Fibroblast of skin of right biceps (primary cell): ENCODE data around the gene APLP2.
"Not testable (repeated sequence)": the region's sequence is repeated elsewhere in the genome, so short reads cannot be mapped to it uniquely, and the experiment has no call there.

Source experiments
- DNase-seq: peaks from one replicate; pipeline ENCODE4 v3.0.0-alpha.2; 2013

Gene APLP2

GRCh38 chr11:130151196-130151595 lies 81.5 kb downstream of the APLP2 start:
- DNase-seq, result no peak

DNA sequence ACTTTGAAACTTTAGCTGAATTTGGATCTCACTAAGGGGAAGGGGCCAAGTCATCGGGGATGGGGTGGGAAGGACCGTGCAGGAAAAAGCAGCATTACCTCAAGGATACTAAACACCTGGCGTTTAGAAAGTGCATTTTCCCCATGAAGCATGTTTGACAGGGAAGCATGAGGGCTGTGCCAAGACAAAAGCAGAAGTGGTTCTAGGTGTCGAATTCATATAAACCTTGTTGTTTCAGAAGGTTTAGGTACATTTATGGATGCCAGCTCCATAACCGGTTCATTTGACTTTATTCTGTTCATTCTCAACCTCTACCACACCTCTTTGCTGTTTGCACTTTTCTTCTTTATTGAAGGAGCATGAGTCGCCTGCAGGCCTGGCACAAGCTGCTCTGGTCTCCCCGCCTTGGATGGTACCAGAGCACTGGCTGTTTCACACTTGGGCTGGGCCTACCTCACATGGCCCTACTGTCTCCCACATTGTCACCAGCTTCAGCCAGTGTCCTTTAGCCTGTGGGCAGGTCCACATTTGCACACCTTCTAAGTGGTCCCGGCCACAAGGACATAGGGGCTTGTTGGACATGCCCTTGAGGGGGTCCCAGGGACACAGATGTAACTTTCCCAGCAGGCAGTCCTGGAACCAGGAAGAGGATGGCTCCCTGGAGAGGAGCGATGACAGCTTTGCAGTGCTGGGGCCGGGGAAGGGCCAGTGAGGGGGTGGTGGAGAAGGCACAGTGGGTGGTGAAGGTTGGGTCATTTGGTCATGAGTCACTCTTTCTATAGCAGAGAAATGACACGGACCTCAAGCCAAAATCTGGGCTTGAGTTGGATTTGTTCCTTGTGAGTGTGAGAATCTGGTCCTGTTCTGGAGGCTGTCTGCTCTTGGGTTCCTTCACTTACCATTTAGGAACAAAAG lies 86.7 kb downstream of the APLP2 start:
- DNase-seq, result peak; percentile 47

GRCh38 chr11:130157101-130157500 lies 87.4 kb downstream of the APLP2 start:
- DNase-seq, result peak; percentile 19

- no peak for DNase-seq
Observed at GRCh38 chr11:130157840-130158239, 88.1 kb downstream of the APLP2 start.

DNA sequence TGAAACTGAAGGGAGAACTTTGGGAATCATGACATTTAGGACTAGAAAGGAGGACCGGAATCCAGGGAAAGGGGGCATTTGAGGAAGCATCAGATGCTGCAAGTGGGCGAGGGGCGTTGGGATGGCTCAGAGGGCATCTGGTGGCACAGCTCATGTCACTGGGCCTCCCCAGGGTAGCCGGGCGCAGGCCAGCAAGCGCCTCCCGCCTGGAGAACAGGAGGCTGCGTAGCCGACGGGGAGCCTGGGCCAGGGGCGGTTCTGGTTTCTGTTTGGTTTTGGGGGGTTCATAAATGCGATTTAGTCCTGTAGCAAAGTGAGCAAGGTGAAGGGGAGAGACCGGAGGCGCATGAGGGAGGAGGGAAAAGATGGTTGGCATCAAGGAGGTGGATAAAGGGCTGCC lies 89.4 kb downstream of the APLP2 start:
- DNase-seq, result no peak

DNA sequence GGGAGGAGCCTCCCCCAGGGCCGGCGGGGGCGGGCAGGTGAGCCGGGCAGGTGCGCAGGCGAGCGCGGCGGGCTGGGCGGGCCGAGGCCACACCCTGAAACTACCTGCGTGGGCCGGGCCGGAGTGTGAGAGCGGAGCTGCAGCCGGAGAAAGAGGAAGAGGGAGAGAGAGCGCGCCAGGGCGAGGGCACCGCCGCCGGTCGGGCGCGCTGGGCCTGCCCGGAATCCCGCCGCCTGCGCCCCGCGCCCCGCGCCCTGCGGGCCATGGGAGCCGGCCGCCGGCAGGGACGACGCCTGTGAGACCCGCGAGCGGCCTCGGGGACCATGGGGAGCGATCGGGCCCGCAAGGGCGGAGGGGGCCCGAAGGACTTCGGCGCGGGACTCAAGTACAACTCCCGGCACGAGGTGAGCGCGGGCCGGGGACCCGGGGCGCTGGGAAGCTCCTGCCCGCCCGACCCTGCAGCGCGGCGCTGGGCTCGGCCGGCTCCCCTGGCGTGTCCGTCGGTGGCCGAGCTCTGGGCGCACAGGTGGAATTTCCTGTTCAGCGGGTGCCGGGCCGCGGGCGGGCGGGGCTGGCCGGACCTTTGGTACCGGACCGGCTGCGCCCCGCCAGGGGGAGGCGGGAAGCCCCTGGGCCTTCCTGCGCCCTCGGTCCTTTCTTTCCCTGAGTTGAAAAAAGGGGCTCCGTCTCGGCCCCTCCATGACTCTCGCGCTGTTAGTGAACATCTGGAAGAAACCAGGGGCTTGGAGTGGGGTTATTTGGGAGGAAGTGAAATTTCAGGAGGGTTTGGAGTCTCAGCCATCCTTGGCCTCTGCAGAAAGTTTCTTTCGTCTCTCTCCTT lies 90.2 kb downstream of the APLP2 start, which contains the start of gene ST14:
TSS of gene ST14 (plus strand) at position 126 of the 841 bp plus-strand sequence. CDS start at position 324, 198 bp downstream.
- no peak for DNase-seq

DNA sequence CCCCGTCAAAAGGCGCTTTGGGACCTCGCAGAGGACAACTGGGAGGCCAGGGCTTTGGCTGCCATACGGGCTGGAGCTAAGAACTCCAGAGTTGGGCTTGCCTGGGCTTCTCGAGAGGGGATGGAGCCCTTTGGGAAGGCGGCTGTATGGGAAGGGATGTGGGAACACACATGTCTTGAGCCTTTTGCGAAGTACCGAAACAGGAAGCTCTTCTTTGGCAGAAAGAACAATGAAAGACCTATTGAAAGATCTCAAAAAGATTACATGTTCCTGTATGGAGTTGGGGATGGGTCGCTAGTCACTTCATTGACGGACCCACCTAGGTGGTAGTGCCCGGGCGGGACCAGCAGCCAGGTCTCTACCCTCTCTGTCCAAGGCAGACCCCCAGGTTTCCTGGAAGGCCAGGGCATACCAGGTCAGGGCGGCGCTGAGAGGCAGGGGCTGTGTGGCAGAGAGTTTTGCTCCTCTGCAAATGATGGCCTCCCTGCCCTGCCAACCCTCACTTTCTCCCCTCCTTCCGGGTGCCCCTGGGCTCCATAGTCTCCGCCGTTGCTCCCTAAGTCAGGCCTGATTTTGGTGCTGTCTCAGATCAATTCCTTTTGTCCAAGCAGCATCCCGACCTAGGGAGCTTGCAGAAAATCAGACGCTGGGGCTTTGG lies 90.9 kb downstream of the APLP2 start:
- no peak for DNase-seq

DNA sequence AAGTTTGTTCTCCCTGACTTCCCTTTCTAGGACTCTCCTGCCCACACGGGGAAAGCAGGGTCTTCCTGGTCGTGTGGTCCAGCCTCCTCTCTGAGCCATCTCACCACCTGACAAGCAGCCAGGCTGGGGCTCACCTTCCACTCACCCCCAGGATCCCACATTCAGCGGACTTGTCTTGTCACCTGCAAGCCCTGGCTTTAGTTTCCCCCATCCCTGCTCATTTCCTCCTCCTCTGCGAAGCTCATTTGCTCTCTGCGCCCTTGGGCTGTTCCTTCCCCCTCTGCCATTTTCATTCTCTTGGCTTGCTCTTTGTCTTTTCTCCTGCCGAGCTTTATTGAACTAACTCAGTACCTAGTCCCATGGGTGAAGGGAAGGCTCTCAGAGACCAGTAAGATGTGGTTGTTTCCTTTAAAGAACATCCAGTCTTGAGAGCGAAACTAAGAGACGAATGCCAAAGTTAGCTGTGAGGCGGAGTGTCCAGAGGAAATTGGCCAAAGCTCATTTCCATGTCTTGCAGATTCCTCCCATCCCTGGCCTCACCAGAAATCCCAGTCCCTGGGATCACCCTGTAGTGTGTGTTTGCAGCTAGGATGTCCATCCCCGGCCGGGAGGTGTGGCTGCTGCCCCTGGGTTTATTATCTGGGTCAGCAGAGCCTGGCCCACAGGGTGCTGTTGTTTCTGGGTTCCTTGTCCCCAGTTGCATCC lies 91.9 kb downstream of the APLP2 start:
- DNase-seq, result no peak

DNA sequence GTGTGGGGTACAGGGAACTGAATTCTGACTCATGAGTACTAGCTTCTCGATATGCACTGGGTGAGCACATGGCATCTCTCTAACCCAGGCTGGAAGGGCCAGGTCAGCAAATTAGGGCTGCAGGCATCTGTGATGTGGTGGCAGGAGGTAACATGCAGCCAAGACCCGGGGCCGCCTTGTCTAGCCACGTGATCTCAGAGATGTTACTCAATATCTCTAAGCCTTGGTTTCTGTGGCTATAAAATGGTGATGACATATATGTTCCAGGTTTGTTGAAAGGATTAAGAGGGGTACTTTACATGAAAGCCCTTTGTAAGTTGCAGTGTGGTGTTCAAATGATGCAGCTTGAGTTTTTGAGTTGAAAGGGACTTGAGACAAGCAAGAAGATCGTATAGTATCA lies 93.0 kb downstream of the APLP2 start:
- DNase-seq, result peak; percentile 37

DNA sequence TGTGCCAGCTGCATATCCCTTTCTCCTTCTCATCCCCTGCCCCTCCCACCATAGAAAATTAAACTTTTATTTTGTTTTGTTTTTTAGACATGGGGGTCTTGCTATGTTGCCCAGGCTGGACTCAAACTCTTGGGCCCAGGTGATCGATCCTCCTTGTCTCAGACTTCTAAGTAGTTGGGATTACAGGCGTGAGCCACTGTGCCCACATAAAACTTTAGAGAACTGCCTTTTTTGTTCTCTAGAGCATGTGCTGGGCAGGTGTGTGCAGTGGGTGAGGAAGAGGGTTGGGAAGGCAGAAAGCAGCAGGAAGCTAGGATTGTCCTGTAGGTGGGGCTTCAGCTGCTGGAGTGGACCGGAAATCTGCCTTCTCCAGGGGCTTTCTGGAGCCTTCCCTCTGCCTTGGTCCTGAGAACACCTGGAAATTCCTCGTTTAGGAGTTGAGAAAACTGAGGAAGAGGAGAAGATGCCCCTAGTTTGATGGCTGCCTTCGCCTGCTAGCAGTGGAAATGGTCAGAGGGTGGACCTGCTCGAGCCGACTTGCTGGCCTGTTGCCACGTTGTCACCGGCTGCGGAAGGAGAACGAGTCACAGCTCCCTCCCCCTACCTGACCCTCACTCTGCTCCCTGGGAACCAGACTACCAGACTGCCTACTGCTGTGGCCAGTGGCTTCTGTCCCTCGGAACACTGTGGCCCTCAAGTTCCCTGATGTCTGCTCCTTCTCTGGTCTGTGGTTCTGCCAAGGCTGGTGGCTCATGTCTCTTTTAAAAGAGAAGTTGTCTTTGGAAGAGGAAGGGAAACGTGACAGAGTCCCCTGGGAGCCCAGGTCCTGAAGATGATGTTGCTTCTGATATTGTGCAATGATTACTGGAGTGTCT lies 93.9 kb downstream of the APLP2 start:
- DNase-seq, result no peak

DNA sequence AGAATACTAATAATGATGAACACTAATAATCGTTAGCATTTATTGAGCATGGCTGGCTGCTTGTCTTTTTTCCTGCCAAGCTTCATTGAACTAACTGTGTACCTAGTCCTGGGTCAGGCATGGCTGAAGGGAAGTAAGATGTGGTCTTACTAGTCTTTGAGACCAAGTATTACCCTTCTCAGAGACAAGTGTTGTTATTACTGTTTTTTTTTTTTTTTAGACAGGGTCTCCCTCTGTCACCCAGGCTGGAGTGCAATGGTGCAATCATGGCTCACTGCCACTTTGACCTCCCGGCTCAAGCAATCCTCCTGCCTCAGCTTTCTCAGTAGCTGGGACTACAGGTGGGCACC lies 94.5 kb downstream of the APLP2 start:
- DNase-seq, result no peak

DNA sequence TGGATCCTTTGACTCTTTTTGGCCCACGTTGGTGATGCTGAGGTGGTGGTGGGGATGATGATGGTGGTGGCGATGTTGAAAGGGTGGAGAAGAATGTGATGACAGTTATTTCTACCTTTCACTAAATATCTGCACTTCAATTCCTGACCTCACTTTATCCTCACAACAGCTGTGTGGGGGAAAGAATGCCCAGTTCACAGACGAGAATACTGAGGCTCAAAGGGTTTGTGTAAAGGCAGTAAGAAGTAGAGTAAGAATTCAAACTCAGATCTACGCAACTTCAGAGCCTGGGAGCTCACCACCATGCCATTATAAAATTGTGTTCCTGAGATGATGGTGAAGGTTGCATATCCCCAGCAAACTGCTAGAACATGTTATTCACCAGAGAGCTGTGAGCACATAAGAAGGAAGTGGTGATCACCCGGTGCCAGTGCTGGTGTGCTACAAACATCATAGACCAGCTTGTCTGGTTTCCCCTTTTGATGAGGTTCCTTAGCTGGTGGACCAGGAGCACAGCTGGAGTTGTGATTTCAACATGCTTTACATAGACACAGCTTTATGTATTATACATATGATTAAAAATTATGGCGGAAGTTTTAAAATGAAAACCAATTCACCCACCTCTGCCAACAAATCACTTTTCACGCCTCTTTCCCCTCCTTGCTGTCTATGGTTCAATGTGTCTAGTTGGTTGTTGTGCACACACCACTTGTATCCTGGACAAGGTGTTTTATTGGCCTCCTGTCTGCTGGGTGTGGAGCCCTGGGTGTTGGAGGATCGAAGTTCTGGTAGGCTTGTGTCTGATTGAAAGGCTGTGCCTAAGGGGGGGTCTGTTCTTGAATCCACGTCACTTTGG lies 96.1 kb downstream of the APLP2 start:
- no peak for DNase-seq

DNA sequence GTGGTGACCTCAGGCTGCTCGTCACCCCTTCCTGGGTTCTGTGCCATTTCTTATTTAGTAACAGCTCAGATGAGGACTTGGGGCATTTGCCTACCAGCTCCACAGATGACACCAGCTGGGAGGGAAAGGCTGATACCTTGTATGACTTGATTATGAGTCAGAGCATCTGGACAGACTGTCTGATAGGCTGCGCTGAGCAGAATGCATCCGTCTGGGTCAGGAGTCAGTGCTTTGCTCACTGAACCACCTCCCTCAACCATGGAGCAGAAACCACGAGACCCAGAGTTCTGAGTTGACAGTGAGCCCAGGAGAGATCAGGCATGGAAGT lies 96.7 kb downstream of the APLP2 start:
- peak; percentile 90 for DNase-seq

DNA sequence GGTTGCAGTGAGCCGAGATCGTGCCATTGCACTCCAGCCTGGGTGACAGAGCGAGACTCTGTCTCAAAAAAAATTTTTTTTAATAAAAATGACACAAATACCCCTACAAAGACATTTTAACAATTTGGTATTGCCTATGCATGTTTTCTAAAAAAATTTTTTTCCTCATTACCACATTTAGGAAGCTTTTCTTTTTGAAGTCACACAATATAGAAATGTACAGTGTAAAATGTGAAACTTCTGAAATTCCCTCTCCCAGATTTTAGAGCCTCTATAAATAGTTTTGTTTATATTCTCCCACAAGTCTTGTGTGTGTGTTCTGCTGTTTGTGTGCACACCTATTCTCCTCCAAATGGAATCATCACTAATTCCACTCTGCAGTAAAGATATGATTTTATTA lies 97.5 kb downstream of the APLP2 start:
- DNase-seq, result no peak

DNA sequence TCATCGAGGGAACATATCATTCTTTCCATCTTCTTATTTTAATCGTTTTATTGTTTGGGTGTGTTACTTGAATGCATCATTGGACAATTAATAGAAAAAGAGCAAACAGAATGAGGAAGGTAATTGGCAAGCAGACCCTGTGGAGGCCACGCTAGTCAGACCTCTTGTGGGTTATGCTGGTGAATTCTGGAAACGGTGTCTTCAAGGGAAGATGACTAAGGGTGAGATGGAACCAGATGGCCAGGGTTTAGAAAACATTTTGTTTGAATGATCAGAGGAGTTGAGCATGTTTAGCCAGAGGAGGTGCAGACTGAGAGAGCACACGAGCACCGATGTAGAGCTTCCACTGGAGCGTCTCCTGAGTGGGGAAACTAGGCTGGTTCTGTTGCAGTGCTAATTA lies 98.4 kb downstream of the APLP2 start:
- peak; percentile 32 for DNase-seq

DNA sequence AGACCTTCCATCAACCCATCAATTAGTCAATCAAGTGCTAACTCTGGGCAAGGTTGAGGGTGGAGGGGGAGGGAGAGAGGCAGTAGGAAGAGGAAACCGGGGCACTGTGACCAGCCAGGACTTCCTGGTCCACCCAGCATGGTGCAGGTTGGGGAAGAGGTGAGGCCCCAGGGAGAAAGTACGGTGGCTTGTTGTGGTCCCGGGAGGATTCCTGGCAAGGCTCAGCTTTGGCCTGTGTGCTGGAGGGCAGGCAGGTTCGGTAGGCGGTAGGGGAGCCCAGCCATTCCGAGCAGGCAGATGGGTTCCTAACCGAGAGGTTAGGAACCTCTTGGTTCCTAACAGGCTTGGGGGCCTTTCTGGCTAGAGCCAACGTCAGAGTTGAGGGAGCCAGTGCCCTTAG lies 100.7 kb downstream of the APLP2 start:
- DNase-seq, result no peak

DNA sequence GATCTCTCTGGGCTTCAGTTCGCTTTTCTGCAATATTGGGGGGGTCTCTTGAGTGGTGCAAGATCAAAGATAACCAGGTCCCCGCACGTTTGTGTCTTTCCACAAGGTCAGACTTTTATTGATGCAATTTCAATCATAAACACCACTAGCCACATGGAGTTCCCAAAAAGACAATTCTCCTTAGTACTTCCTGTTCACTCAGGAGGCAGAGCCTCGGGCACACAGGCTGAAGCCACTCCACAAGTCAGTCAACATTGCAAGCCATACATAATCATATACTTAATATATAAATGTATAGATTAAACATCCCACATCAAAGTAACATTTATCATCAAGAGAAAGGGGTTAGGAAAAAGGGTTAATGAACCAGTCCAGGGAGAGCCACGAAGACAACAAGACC lies 101.8 kb downstream of the APLP2 start:
- no peak for DNase-seq

- not testable (repeated sequence) for DNase-seq
Observed at GRCh38 chr11:130172001-130172400, 102.3 kb downstream of the APLP2 start.

DNA sequence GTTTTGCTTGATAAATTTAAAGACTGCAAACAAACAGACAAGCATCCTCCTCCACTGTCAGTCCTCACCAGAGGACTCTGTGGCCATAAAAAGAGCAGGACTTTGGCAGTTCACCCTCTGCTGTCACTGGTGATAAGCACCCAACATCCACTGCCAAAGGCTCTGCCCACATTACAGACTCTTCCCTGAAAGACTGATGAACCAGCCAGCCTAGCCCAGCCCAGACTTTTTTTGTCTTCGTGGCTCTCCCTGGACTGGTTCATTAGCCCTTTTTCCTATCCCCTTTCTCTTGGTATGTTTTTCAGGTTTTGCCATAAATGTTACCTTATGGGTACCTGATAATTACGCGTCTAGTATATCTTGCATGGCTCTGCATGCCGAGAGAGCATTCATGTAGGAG lies 104.9 kb downstream of the APLP2 start:
- no peak for DNase-seq

DNA sequence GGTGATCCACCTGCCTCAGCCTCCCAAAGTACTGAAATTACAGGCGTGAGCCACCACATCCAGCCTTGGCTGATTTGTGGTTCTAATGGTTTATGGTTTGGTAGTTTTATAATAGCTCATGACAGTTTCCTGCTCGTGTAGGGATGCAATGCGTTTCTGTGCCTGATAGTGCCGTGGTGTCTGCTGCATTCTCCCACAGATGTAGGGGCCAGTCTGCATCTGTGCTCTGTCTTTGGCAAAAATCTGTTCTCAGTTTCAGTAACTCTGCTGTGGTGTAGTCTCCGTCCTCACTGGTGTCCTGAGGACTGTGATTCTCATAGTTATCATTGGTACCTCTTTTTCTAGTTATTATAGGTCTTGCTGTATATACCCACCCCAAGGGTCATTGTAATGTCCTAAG lies 106.2 kb downstream of the APLP2 start:
- no peak for DNase-seq

DNA sequence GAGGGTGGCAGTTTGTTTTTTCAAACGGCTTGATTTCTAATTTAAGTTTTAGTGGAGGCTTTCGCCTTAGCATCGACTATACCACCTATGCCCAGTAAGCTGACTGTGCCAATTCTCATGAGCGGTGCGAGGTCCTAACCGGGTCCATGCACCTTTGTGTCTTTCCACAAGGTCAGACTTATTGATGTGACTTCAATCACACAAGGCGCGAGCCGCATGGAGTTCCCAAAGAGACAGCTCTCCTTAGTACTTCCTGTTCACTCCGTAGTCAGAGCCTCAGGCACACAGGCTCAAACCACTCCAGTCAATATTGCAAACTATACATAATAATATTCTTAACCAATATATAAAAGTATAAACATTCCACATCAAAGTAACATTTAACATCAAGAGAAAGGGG lies 108.1 kb downstream of the APLP2 start:
- DNase-seq, result no peak
